ENCODE results near the gene ARTN. TPM values are rescaled to one million over a fixed set of nuclear protein-coding genes. Genes with fewer than 3 reads are reported as not detected.

The ARTN gene, protein sequence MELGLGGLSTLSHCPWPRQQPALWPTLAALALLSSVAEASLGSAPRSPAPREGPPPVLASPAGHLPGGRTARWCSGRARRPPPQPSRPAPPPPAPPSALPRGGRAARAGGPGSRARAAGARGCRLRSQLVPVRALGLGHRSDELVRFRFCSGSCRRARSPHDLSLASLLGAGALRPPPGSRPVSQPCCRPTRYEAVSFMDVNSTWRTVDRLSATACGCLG
- 0.10 TPM for polyA plus RNA-seq (2013, experiment 1 of 2)
- polyA plus RNA-seq (2013, experiment 2 of 2), result 0.14 TPM

DNA sequence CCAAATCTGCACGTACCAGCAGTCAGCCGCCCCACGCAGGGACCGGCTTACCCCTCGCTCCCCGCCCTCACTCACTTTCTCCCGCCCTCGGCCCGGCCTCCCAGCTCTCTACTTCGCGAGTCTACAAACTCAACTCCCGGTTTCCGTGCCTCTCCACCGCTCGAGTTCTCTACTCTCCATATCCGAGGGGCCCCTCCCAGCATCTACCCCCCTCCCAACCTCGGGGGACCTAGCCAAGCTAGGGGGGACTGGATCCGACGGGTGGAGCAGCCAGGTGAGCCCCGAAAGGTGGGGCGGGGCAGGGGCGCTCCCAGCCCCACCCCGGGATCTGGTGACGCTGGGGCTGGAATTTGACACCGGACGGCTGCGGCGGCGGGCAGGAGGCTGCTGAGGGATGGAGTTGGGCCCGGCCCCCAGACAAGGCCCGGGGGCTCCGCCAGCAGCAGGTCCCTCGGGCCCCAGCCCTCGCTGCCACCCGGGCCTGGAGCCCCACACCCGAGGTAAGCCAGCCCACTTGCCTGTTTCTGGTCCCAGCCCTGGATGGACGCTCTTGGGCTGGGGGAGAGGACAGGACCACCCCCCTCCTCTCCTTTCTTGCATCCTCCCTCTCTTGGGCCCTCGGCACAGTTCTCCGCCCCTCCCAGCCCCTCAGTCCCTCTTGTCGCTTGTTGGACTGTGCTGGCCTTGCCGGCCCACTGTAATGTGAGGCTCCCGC is at the start of gene ARTN:
Gene ARTN, plus strand, starts transcription at position 416 of the 715 bp plus-strand sequence. CDS start 1,856 bp downstream, outside the sequence.
- Histone ChIP-seq H3K14ac (ENCODE audit: low read length in 2 of 2) (peak within 1 kb of the TSS in 1 of 2 experiments; percentile 11), H2AK5ac (ENCODE audit: low read length, severe bottlenecking) (no peak within 1 kb of the TSS), H3K27ac (ENCODE audit: low read length, poor library complexity, severe bottlenecking) (no peak within 1 kb of the TSS), H2BK15ac (ENCODE audit: low read depth, poor library complexity, severe bottlenecking) (peak within 1 kb of the TSS; percentile 13), H3K27me3 (ENCODE audit: control insufficient read depth in 1 of 2, insufficient read depth in 1 of 2, low read length in 2 of 2) (peaks cover under 1 to 42% of the 10 kb centered on the region in 2 experiments), H3K4me3 (ENCODE audit: insufficient read depth in 1 of 2, low read depth in 1 of 2, low read length in 2 of 2) (peak within 1 kb of the TSS; percentile 35 to 68), H2BK120ac (ENCODE audit: low read depth, low read length) (no peak within 1 kb of the TSS), H2AFZ (ENCODE audit: low read depth, low read length) (no peak within 1 kb of the TSS), H3K4me1 (ENCODE audit: control insufficient read depth, insufficient read depth, low read depth, low read length) (peaks cover 53% of the 10 kb centered on the region), H3K18ac (ENCODE audit: low read depth in 1 of 2, low read length in 2 of 2) (peak within 1 kb of the TSS in 1 of 2 experiments; percentile 54), H4K91ac (ENCODE audit: low read length) (peak within 1 kb of the TSS; percentile 47), H2BK12ac (ENCODE audit: low read length in 2 of 2) (peak within 1 kb of the TSS; percentile 30 to 37), H3K9me3 (ENCODE audit: control insufficient read depth, low read length) (peaks cover 5% of the 10 kb centered on the region), H3K36me3 (ENCODE audit: control insufficient read depth in 1 of 2, insufficient read depth in 2 of 2, low read depth in 1 of 2, low read length in 2 of 2) (peaks cover 6 to 25% of the 10 kb centered on the region in 2 experiments), H4K8ac (ENCODE audit: low read length) (peak within 1 kb of the TSS; percentile 54), H3K9ac (ENCODE audit: low read length) (peak within 1 kb of the TSS; percentile 60), H2BK5ac (ENCODE audit: low read depth, low read length, poor library complexity, severe bottlenecking) (no peak within 1 kb of the TSS), H3K4ac (ENCODE audit: low read depth in 1 of 2, low read length in 2 of 2) (peak within 1 kb of the TSS in 1 of 2 experiments; percentile 54), H3K79me1 (replicated peaks; ENCODE audit: low read length, poor library complexity, severe bottlenecking) (no peaks in the 10 kb centered on the region), H3K4me2 (ENCODE audit: low read length, poor library complexity, severe bottlenecking) (peak within 1 kb of the TSS; percentile 72), H3K23ac (ENCODE audit: low read length in 2 of 2) (peak within 1 kb of the TSS in 1 of 2 experiments; percentile 34)
- WGBS, result 6% methylated on average over 42 of the region's 42 CpGs
- DNase-seq, result peak; percentile 52

DNA sequence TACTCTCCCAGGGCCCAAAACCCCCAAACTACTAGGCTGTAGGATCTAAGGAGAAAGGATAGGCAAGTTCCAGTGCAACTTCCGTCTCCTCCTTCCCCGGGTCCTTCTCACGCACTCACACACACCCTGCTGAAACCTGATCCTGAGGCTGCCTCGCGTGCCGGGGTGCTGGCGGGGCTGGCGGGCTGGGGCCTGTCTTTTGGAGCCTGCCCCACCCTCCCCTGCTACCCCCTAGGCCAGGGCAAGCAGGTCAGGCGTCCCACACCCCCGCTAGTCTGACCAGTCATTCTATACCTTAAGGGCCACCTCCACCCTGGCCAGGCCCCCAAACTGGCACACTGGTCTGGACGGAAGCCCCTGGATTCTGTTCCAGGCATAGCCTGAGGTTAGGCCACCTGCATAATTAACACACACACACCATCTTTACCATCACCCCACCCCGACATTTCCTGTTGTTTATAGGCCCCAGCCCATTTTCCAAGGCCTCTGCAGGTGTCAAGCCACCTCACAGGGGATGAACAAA is 48.3 kb upstream of the ARTN start:
- WGBS, result 62% methylated on average over 11 of the region's 12 CpGs
- H2BK12ac ChIP-seq (ENCODE audit: low read length in 2 of 2), result no peak overlapping the region
- peaks cover 0 to 18% of the 10 kb centered on the region in 2 experiments for H3K27me3 ChIP-seq (ENCODE audit: control insufficient read depth in 1 of 2, insufficient read depth in 1 of 2, low read length in 2 of 2)
- DNase-seq, result peak; percentile 19
- H3K9ac ChIP-seq (ENCODE audit: low read length), result no peak overlapping the region
- H3K4me1 ChIP-seq (ENCODE audit: control insufficient read depth, insufficient read depth, low read depth, low read length), result peaks cover 9% of the 10 kb centered on the region
- no peak overlapping the region for H2BK120ac ChIP-seq (ENCODE audit: low read depth, low read length)
- no peak overlapping the region for H3K4ac ChIP-seq (ENCODE audit: low read depth in 1 of 2, low read length in 2 of 2)
- no peak overlapping the region for H2BK15ac ChIP-seq (ENCODE audit: low read depth, poor library complexity, severe bottlenecking)
- H2AFZ ChIP-seq (ENCODE audit: low read depth, low read length), result no peak overlapping the region
- H3K4me3 ChIP-seq (ENCODE audit: insufficient read depth in 1 of 2, low read depth in 1 of 2, low read length in 2 of 2), result no peak overlapping the region
- H3K14ac ChIP-seq (ENCODE audit: low read length in 2 of 2), result no peak overlapping the region
- no peak overlapping the region for H2BK5ac ChIP-seq (ENCODE audit: low read depth, low read length, poor library complexity, severe bottlenecking)
- peaks cover 6% of the 10 kb centered on the region for H3K79me1 ChIP-seq (replicated peaks; ENCODE audit: low read length, poor library complexity, severe bottlenecking)
- no peak overlapping the region for H2AK5ac ChIP-seq (ENCODE audit: low read length, severe bottlenecking)
- no peak overlapping the region for H3K18ac ChIP-seq (ENCODE audit: low read depth in 1 of 2, low read length in 2 of 2)
- no peak overlapping the region for H4K8ac ChIP-seq (ENCODE audit: low read length)
- H3K9me3 ChIP-seq (ENCODE audit: control insufficient read depth, low read length), result no peaks in the 10 kb centered on the region
- no peak overlapping the region for H3K4me2 ChIP-seq (ENCODE audit: low read length, poor library complexity, severe bottlenecking)
- peak overlapping the region; percentile 31 for H4K91ac ChIP-seq (ENCODE audit: low read length)
- H3K36me3 ChIP-seq (ENCODE audit: control insufficient read depth in 1 of 2, insufficient read depth in 2 of 2, low read depth in 1 of 2, low read length in 2 of 2), result peaks cover 22 to 24% of the 10 kb centered on the region in 2 experiments
- no peak overlapping the region for H3K27ac ChIP-seq (ENCODE audit: low read length, poor library complexity, severe bottlenecking)
- H3K23ac ChIP-seq (ENCODE audit: low read length in 2 of 2), result no peak overlapping the region

DNA sequence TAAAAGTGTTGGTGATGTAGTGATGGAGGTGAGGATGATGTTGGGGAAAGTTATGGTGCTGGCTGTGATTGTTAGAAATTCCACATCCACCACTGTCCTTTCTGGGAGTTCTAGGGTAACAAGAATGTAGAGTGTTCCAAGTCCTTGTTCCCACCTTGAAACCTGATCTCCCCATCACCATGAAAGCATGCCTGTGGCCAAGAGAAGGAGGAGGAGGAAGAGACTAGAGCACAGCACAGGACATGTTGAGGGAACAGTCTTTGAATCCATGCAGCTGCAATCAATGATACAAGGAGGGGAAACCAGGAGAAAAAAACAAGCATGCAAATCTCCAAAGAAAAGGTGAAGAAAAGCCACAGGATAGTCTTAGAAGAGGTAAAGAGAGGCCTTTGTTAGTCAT is 45.9 kb upstream of the ARTN start:
- Histone ChIP-seq H3K4me3 (ENCODE audit: insufficient read depth in 1 of 2, low read depth in 1 of 2, low read length in 2 of 2) (no peak overlapping the region), H3K27ac (ENCODE audit: low read length, poor library complexity, severe bottlenecking) (no peak overlapping the region)

DNA sequence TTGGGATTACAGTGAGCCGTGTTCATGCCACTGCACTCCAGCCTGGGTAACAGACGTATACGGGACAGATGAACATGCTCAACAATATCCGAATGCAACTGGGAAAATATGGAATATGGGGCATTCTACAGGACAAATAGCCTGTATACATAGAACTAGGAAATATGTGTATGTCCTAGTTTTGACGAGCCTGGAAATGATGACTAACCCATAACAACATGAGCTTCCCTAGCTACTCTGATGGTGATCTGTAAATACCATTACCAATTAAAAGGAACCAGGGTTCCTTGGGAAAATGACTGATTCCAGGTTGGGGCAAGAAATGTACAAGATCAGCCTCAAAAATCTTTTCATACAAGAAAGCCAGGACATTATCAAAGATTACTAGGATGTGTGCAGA is 42.8 kb upstream of the ARTN start:
- peak; percentile 27 for DNase-seq
- Histone ChIP-seq H2BK12ac (ENCODE audit: low read length in 2 of 2) (no peak overlapping the region), H3K36me3 (ENCODE audit: control insufficient read depth in 1 of 2, insufficient read depth in 2 of 2, low read depth in 1 of 2, low read length in 2 of 2) (peaks cover 0 to 26% of the 10 kb centered on the region in 2 experiments), H2AK5ac (ENCODE audit: low read length, severe bottlenecking) (no peak overlapping the region), H3K4me3 (ENCODE audit: insufficient read depth in 1 of 2, low read depth in 1 of 2, low read length in 2 of 2) (no peak overlapping the region), H3K4me1 (ENCODE audit: control insufficient read depth, insufficient read depth, low read depth, low read length) (peaks cover 6% of the 10 kb centered on the region), H4K8ac (ENCODE audit: low read length) (no peak overlapping the region), H3K79me1 (replicated peaks; ENCODE audit: low read length, poor library complexity, severe bottlenecking) (peaks cover 4% of the 10 kb centered on the region), H3K27me3 (ENCODE audit: control insufficient read depth in 1 of 2, insufficient read depth in 1 of 2, low read length in 2 of 2) (peaks cover 0 to 17% of the 10 kb centered on the region in 2 experiments), H2BK120ac (ENCODE audit: low read depth, low read length) (no peak overlapping the region), H3K23ac (ENCODE audit: low read length in 2 of 2) (no peak overlapping the region), H3K4me2 (ENCODE audit: low read length, poor library complexity, severe bottlenecking) (no peak overlapping the region), H3K18ac (ENCODE audit: low read depth in 1 of 2, low read length in 2 of 2) (no peak overlapping the region), H3K9ac (ENCODE audit: low read length) (no peak overlapping the region), H3K9me3 (ENCODE audit: control insufficient read depth, low read length) (no peaks in the 10 kb centered on the region), H3K14ac (ENCODE audit: low read length in 2 of 2) (no peak overlapping the region), H2BK15ac (ENCODE audit: low read depth, poor library complexity, severe bottlenecking) (no peak overlapping the region), H4K91ac (ENCODE audit: low read length) (no peak overlapping the region), H2AFZ (ENCODE audit: low read depth, low read length) (no peak overlapping the region), H3K27ac (ENCODE audit: low read length, poor library complexity, severe bottlenecking) (no peak overlapping the region), H3K4ac (ENCODE audit: low read depth in 1 of 2, low read length in 2 of 2) (no peak overlapping the region), H2BK5ac (ENCODE audit: low read depth, low read length, poor library complexity, severe bottlenecking) (no peak overlapping the region)
- 100% methylated on average over 3 of the region's 5 CpGs for WGBS

More for the DNA sequence above, 45.9 kb upstream of the ARTN start:
- Histone ChIP-seq H3K14ac (ENCODE audit: low read length in 2 of 2) (no peak overlapping the region), H3K4me1 (ENCODE audit: control insufficient read depth, insufficient read depth, low read depth, low read length) (peaks cover 6% of the 10 kb centered on the region), H3K36me3 (ENCODE audit: control insufficient read depth in 1 of 2, insufficient read depth in 2 of 2, low read depth in 1 of 2, low read length in 2 of 2) (peaks cover 13 to 19% of the 10 kb centered on the region in 2 experiments), H3K23ac (ENCODE audit: low read length in 2 of 2) (no peak overlapping the region), H3K18ac (ENCODE audit: low read depth in 1 of 2, low read length in 2 of 2) (no peak overlapping the region), H2BK12ac (ENCODE audit: low read length in 2 of 2) (no peak overlapping the region), H3K27me3 (ENCODE audit: control insufficient read depth in 1 of 2, insufficient read depth in 1 of 2, low read length in 2 of 2) (peaks cover 0 to 13% of the 10 kb centered on the region in 2 experiments), H2BK15ac (ENCODE audit: low read depth, poor library complexity, severe bottlenecking) (no peak overlapping the region), H2AK5ac (ENCODE audit: low read length, severe bottlenecking) (no peak overlapping the region), H4K91ac (ENCODE audit: low read length) (no peak overlapping the region), H2BK120ac (ENCODE audit: low read depth, low read length) (no peak overlapping the region), H3K9me3 (ENCODE audit: control insufficient read depth, low read length) (no peaks in the 10 kb centered on the region), H3K4me2 (ENCODE audit: low read length, poor library complexity, severe bottlenecking) (no peak overlapping the region), H2BK5ac (ENCODE audit: low read depth, low read length, poor library complexity, severe bottlenecking) (no peak overlapping the region), H3K79me1 (replicated peaks; ENCODE audit: low read length, poor library complexity, severe bottlenecking) (peaks cover 5% of the 10 kb centered on the region), H3K9ac (ENCODE audit: low read length) (no peak overlapping the region), H4K8ac (ENCODE audit: low read length) (no peak overlapping the region), H2AFZ (ENCODE audit: low read depth, low read length) (no peak overlapping the region), H3K4ac (ENCODE audit: low read depth in 1 of 2, low read length in 2 of 2) (no peak overlapping the region)
- DNase-seq, result no peak

Measured in mesenchymal stem cell (in vitro differentiated cells and primary cell).